A673 (cell line): ENCODE measurements around the gene TTLL3. TPM values are rescaled to one million over a fixed set of nuclear protein-coding genes. Genes with fewer than 3 reads are reported as not detected.

Experiments
- BruUV-seq: library from RNA; stranded (reverse); fragments of 400-500 nt; replicated peaks from 2 replicates; lab custom pipeline; 2021; lab: Mats Ljungman, UMichigan
- CTCF ChIA-PET: fragments of 300-600 bp; sonication (Branson Sonifier 250); formaldehyde crosslinking; loops from one replicate; lab custom pipeline; 2022; ENCODE audit warnings: antibody characterized with exemption; lab: Charles Lee
- POLR2A ChIA-PET: fragments of 300-600 bp; sonication (Branson Sonifier 250); formaldehyde crosslinking; loops from one replicate; lab custom pipeline; 2022; ENCODE audit warnings: antibody characterized with exemption; ENCODE audit not compliant: low non-redundant PET; lab: Charles Lee
- DNase-seq: peaks from one replicate; pipeline ENCODE4 v3.0.0-alpha.2; 2015; ENCODE audit warnings: low spot score
- H3K27ac ChIP-seq: fragments of 200-600 bp; sonication (generic); 2 replicates; pipeline ENCODE4 v1.5.1; 2016; ENCODE audit warnings: mixed run types, low read depth, mild to moderate bottlenecking, mixed read lengths, antibody characterized with exemption, low read length; ENCODE audit not compliant: poor library complexity, severe bottlenecking
- H3K27me3 ChIP-seq: fragments of 200-600 bp; sonication (generic); replicated peaks from 2 replicates; pipeline ENCODE4 v1.6.1; 2017; ENCODE audit warnings: mixed run types, low read depth, mild to moderate bottlenecking, mixed read lengths, antibody characterized with exemption, low read length; ENCODE audit not compliant: insufficient read depth, poor library complexity
- H3K36me3 ChIP-seq: fragments of 200-600 bp; sonication (generic); 2 replicates; pipeline ENCODE4 v1.6.1; 2016; ENCODE audit warnings: mixed run types, mild to moderate bottlenecking, mixed read lengths, antibody characterized with exemption, low read length; ENCODE audit not compliant: insufficient read depth, poor library complexity, severe bottlenecking
- H3K4me1 ChIP-seq: fragments of 200-600 bp; sonication (generic); 2 replicates; pipeline ENCODE4 v1.6.1; 2017; ENCODE audit warnings: mixed run types, mild to moderate bottlenecking, mixed read lengths, antibody characterized with exemption, low read length; ENCODE audit not compliant: insufficient read depth, poor library complexity, severe bottlenecking
- H3K4me3 ChIP-seq: fragments of 200-600 bp; sonication (generic); 2 replicates; pipeline ENCODE4 v1.5.1; 2016; ENCODE audit warnings: low read depth, mixed run types, mild to moderate bottlenecking, mixed read lengths, low read length; ENCODE audit not compliant: poor library complexity, severe bottlenecking
- H3K9me3 ChIP-seq: fragments of 200-600 bp; sonication (generic); 2 replicates; pipeline ENCODE4 v1.6.1; 2016; ENCODE audit warnings: mixed run types, low read depth, mild to moderate bottlenecking, mixed read lengths, antibody characterized with exemption, low read length; ENCODE audit not compliant: poor library complexity, severe bottlenecking
- EZH2 ChIP-seq: fragments of 200-600 bp; sonication (generic); IDR thresholded peaks from 2 replicates; pipeline ENCODE4 v1.6.1; 2017; ENCODE audit warnings: borderline replicate concordance, low read depth, mild to moderate bottlenecking, mixed read lengths, antibody characterized with exemption, low read length; ENCODE audit not compliant: poor library complexity, severe bottlenecking
- intact Hi-C: fragments of 100-400 bp; cut with micrococcal nuclease; formaldehyde crosslinking; loops from one replicate; pipeline ENCODE4 v1.10.0; 2022; ENCODE audit not compliant: unreplicated experiment
- total RNA-seq: library from RNA; stranded (reverse); gene quantifications from 2 replicates; pipeline ENCODE4 v1.2.3, GENCODE V29; 2021
- TF ChIP-seq, protein P1 (sequence below): fragments of 300-800, 200-600 bp; sonication (generic); conservative IDR thresholded peaks from 2 replicates; pipeline ENCODE4 v1.5.1; 2017; ENCODE audit warnings: low read depth, mild to moderate bottlenecking, antibody characterized with exemption, low read length, moderate library complexity, mixed read lengths

Gene TTLL3
- total RNA-seq, 1 experiment from 2014 or later: 6.7 TPM

DNA sequence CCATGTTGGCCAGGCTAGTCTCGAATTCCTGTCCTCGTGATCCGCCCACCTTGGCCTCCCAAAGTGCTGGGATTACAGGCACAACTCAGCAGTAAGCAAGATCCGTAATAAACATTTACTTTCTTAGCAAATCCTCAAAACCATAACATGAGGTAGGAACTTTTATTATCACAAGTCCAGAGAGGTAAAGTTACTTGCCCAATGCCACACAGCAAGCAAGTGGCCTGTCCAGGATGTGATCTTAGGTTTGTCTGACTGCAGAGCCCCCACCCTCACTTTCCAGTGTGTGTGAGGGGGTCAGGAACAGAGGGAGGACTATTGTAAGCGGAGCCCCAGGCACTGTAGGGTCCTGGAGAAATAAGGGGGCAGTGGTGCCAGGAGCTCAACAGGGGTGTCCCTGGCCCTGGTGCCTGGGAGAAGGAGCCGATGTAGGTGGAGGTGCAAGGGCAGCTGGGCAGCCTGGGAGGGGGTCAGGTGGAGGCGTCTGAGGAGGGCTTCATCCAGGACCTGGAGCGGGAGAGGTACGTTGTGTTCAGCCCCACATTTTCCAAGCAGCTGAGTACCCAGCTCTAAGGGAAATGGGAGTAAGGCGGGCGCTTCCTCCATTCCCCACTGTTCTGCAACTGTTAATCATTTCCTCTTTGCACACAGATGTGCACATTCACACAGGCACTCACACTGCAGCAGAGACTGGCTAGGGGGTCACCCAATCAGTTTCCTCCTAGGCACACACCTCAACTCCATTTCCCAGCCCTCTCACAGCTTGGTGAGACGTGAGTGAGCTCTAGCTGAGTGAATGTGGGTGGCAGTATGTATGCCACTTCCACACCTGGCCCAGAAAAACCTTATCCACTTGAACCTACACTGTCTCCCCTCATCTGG is 27.9 kb downstream of the TTLL3 start:
- Histone ChIP-seq H3K36me3 (peaks cover 26% of the 10 kb centered on the region), H3K4me3 (no peak overlapping the region), H3K9me3 (no peaks in the 10 kb centered on the region), H3K27me3 (no peaks in the 10 kb centered on the region), H3K27ac (no peak overlapping the region), H3K4me1 (no peaks in the 10 kb centered on the region)
- no TSS peak for BruUV-seq
- CTCF ChIA-PET: no interaction called here
- intact Hi-C loops: no loop called here
- POLR2A ChIA-PET: no interaction called here
- no peak for DNase-seq
- TF ChIP-seq, protein P1, sequence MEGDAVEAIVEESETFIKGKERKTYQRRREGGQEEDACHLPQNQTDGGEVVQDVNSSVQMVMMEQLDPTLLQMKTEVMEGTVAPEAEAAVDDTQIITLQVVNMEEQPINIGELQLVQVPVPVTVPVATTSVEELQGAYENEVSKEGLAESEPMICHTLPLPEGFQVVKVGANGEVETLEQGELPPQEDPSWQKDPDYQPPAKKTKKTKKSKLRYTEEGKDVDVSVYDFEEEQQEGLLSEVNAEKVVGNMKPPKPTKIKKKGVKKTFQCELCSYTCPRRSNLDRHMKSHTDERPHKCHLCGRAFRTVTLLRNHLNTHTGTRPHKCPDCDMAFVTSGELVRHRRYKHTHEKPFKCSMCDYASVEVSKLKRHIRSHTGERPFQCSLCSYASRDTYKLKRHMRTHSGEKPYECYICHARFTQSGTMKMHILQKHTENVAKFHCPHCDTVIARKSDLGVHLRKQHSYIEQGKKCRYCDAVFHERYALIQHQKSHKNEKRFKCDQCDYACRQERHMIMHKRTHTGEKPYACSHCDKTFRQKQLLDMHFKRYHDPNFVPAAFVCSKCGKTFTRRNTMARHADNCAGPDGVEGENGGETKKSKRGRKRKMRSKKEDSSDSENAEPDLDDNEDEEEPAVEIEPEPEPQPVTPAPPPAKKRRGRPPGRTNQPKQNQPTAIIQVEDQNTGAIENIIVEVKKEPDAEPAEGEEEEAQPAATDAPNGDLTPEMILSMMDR: no peak
- no peak for TF ChIP-seq EZH2

DNA sequence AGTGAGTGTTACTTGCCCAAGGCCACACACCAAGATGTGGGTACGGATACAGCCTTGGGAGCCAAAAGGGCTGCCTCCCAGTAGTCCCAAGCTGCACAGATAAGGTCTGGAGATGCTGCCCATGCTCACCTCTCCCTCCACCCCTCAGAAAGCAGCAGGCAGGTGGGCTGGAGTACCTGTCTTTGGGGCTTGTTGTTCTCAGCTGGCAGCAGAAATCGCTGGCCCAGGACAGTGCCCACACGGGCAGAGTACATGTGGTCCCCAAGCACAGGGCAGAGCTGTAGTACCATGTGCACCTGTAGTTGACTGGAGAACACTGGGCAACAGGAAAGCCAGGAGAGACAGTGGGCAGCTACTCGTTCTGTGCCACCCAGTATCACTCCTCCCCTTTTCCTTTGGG is 28.8 kb downstream of the TTLL3 start:
- CTCF ChIA-PET: no interaction called here
- TF ChIP-seq, protein P1: no peak
- TF ChIP-seq EZH2: no peak
- intact Hi-C loops: no loop called here
- DNase-seq: no peak
- H3K36me3 ChIP-seq: peaks cover 26% of the 10 kb centered on the region
- no peak overlapping the region for H3K4me3 ChIP-seq
- no peak overlapping the region for H3K27ac ChIP-seq
- H3K9me3 ChIP-seq: no peaks in the 10 kb centered on the region
- H3K27me3 ChIP-seq: no peaks in the 10 kb centered on the region
- no TSS peak for BruUV-seq
- POLR2A ChIA-PET: no interaction called here
- no peaks in the 10 kb centered on the region for H3K4me1 ChIP-seq

DNA sequence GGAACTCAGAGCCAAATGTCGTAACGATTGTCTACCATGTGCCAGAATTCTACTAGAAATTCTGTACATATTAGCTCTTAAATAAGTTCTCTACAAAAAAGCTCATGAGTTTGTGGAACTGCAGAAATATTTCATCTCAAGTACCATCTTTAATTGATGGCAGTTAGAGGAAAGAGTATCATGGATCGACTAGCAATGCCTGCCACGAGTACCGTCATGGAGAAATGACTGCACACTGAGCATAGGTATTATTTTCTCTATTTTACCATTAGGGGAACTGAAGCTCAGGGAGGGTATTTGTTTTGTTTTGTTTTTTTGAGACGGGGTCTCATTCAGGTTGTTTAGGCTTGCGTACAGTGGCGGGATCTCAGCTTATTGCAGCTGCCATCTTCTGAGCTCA is 31.0 kb downstream of the TTLL3 start:
- TF ChIP-seq, protein P1: no peak
- TF ChIP-seq EZH2: no peak
- H3K27ac ChIP-seq: no peak overlapping the region
- no TSS peak for BruUV-seq
- no peaks in the 10 kb centered on the region for H3K27me3 ChIP-seq
- no peaks in the 10 kb centered on the region for H3K9me3 ChIP-seq
- ChIA-PET POLR2A (no interaction called here), CTCF (no interaction called here)
- H3K36me3 ChIP-seq: peaks cover 26% of the 10 kb centered on the region
- DNase-seq: no peak
- intact Hi-C loops: no loop called here
- H3K4me3 ChIP-seq: no peak overlapping the region
- H3K4me1 ChIP-seq: no peaks in the 10 kb centered on the region
